ENCODE data around the gene DERL2.

The DERL2 gene

GRCh38 chr17:5530265-5531084, 44.5 kb upstream of the DERL2 start:
- H3K4me3 ChIP-seq (ENCODE audit: low read length), result no peak overlapping the region
- H2BK15ac ChIP-seq (replicated peaks; ENCODE audit: low read depth), result no peak overlapping the region
- WGBS (ENCODE audit: extremely low coverage, insufficient coverage, low lambda C conversion rate), result no CpG with 5 or more reads among the region's 12 CpGs
- no peak overlapping the region for H3K4me2 ChIP-seq (ENCODE audit: low read length)
- no peak overlapping the region for H4K8ac ChIP-seq (ENCODE audit: low read depth, low read length)
- no peak overlapping the region for H3K18ac ChIP-seq (ENCODE audit: low read length)
- H3K4ac ChIP-seq (ENCODE audit: low read depth, low read length), result no peak overlapping the region
- no peaks in the 10 kb centered on the region for H3K79me1 ChIP-seq (ENCODE audit: low read length)
- H3K23ac ChIP-seq (ENCODE audit: low read length), result no peak overlapping the region
- no peak overlapping the region for H2BK120ac ChIP-seq (ENCODE audit: low read depth, low read length)
- H3K56ac ChIP-seq (ENCODE audit: low read length), result no peak overlapping the region
- no peaks in the 10 kb centered on the region for H3K79me2 ChIP-seq (ENCODE audit: control insufficient read depth, insufficient read depth, low read length)
- no peak overlapping the region for H3K27ac ChIP-seq (ENCODE audit: low read depth, low read length)
- no peak for DNase-seq
- H3K36me3 ChIP-seq (ENCODE audit: control insufficient read depth, insufficient read depth, low read length), result no peaks in the 10 kb centered on the region
- no peak overlapping the region for H3K9ac ChIP-seq (ENCODE audit: low read length)
- no peaks in the 10 kb centered on the region for H3K27me3 ChIP-seq (ENCODE audit: insufficient read depth, low read length, poor library complexity)
- no peak overlapping the region for H4K5ac ChIP-seq (ENCODE audit: low read length)
- H3K4me1 ChIP-seq (ENCODE audit: control insufficient read depth, low read depth, low read length), result no peaks in the 10 kb centered on the region
- no peak overlapping the region for H2BK5ac ChIP-seq (ENCODE audit: low read length)
- no peak overlapping the region for H2AK5ac ChIP-seq (ENCODE audit: low read length)

GRCh38 chr17:5527601-5528250, 41.7 kb upstream of the DERL2 start:
- no peak overlapping the region for H2BK15ac ChIP-seq (replicated peaks; ENCODE audit: low read depth)
- H3K36me3 ChIP-seq (ENCODE audit: control insufficient read depth, insufficient read depth, low read length), result no peaks in the 10 kb centered on the region
- H3K4me3 ChIP-seq (ENCODE audit: low read length), result no peak overlapping the region
- no peaks in the 10 kb centered on the region for H3K4me1 ChIP-seq (ENCODE audit: control insufficient read depth, low read depth, low read length)
- H4K8ac ChIP-seq (ENCODE audit: low read depth, low read length), result no peak overlapping the region
- H2AK5ac ChIP-seq (ENCODE audit: low read length), result no peak overlapping the region
- no peak overlapping the region for H3K56ac ChIP-seq (ENCODE audit: low read length)
- H2BK5ac ChIP-seq (ENCODE audit: low read length), result no peak overlapping the region
- H3K4me2 ChIP-seq (ENCODE audit: low read length), result no peak overlapping the region
- H4K5ac ChIP-seq (ENCODE audit: low read length), result no peak overlapping the region
- H3K4ac ChIP-seq (ENCODE audit: low read depth, low read length), result no peak overlapping the region
- no peak overlapping the region for H3K18ac ChIP-seq (ENCODE audit: low read length)
- H3K27me3 ChIP-seq (ENCODE audit: insufficient read depth, low read length, poor library complexity), result no peaks in the 10 kb centered on the region
- no peak overlapping the region for H3K23ac ChIP-seq (ENCODE audit: low read length)
- no peaks in the 10 kb centered on the region for H3K79me1 ChIP-seq (ENCODE audit: low read length)
- H3K9ac ChIP-seq (ENCODE audit: low read length), result no peak overlapping the region
- no CpG with 5 or more reads among the region's 9 CpGs for WGBS (ENCODE audit: extremely low coverage, insufficient coverage, low lambda C conversion rate)
- H3K27ac ChIP-seq (ENCODE audit: low read depth, low read length), result no peak overlapping the region
- no peak overlapping the region for H2BK120ac ChIP-seq (ENCODE audit: low read depth, low read length)
- no peak for DNase-seq
- H3K79me2 ChIP-seq (ENCODE audit: control insufficient read depth, insufficient read depth, low read length), result no peaks in the 10 kb centered on the region

- WGBS (ENCODE audit: extremely low coverage, insufficient coverage, low lambda C conversion rate), result no CpG with 5 or more reads among the region's 14 CpGs
- no peaks in the 10 kb centered on the region for H3K36me3 ChIP-seq (ENCODE audit: control insufficient read depth, insufficient read depth, low read length)
- no peaks in the 10 kb centered on the region for H3K79me1 ChIP-seq (ENCODE audit: low read length)
Observed at GRCh38 chr17:5526821-5527598, 41.0 kb upstream of the DERL2 start.

GRCh38 chr17:5523249-5523648, 37.3 kb upstream of the DERL2 start:
- no peak overlapping the region for H3K56ac ChIP-seq (ENCODE audit: low read length)
- WGBS (ENCODE audit: extremely low coverage, insufficient coverage, low lambda C conversion rate), result no CpG with 5 or more reads among the region's 5 CpGs
- no peaks in the 10 kb centered on the region for H3K4me1 ChIP-seq (ENCODE audit: control insufficient read depth, low read depth, low read length)
- DNase-seq, result no peak
- H4K5ac ChIP-seq (ENCODE audit: low read length), result no peak overlapping the region
- no peaks in the 10 kb centered on the region for H3K36me3 ChIP-seq (ENCODE audit: control insufficient read depth, insufficient read depth, low read length)
- no peaks in the 10 kb centered on the region for H3K79me2 ChIP-seq (ENCODE audit: control insufficient read depth, insufficient read depth, low read length)
- no peak overlapping the region for H3K27ac ChIP-seq (ENCODE audit: low read depth, low read length)
- H3K27me3 ChIP-seq (ENCODE audit: insufficient read depth, low read length, poor library complexity), result no peaks in the 10 kb centered on the region
- H3K4me2 ChIP-seq (ENCODE audit: low read length), result no peak overlapping the region
- no peak overlapping the region for H2AK5ac ChIP-seq (ENCODE audit: low read length)
- no peak overlapping the region for H3K4me3 ChIP-seq (ENCODE audit: low read length)
- no peak overlapping the region for H4K8ac ChIP-seq (ENCODE audit: low read depth, low read length)
- H2BK120ac ChIP-seq (ENCODE audit: low read depth, low read length), result no peak overlapping the region
- no peak overlapping the region for H3K23ac ChIP-seq (ENCODE audit: low read length)
- H3K4ac ChIP-seq (ENCODE audit: low read depth, low read length), result no peak overlapping the region
- H2BK5ac ChIP-seq (ENCODE audit: low read length), result no peak overlapping the region
- H3K18ac ChIP-seq (ENCODE audit: low read length), result no peak overlapping the region
- no peaks in the 10 kb centered on the region for H3K79me1 ChIP-seq (ENCODE audit: low read length)
- H2BK15ac ChIP-seq (replicated peaks; ENCODE audit: low read depth), result no peak overlapping the region
- H3K9ac ChIP-seq (ENCODE audit: low read length), result no peak overlapping the region

More at GRCh38 chr17:5526821-5527598, 41.0 kb upstream of the DERL2 start:
- Histone ChIP-seq H3K4me2 (ENCODE audit: low read length) (no peak overlapping the region), H3K18ac (ENCODE audit: low read length) (no peak overlapping the region), H3K23ac (ENCODE audit: low read length) (no peak overlapping the region), H4K8ac (ENCODE audit: low read depth, low read length) (no peak overlapping the region), H2BK15ac (replicated peaks; ENCODE audit: low read depth) (no peak overlapping the region), H2BK5ac (ENCODE audit: low read length) (no peak overlapping the region), H3K27ac (ENCODE audit: low read depth, low read length) (no peak overlapping the region), H2AK5ac (ENCODE audit: low read length) (no peak overlapping the region), H3K56ac (ENCODE audit: low read length) (no peak overlapping the region), H2BK120ac (ENCODE audit: low read depth, low read length) (no peak overlapping the region), H3K4me3 (ENCODE audit: low read length) (no peak overlapping the region), H3K9ac (ENCODE audit: low read length) (no peak overlapping the region), H3K27me3 (ENCODE audit: insufficient read depth, low read length, poor library complexity) (no peaks in the 10 kb centered on the region), H3K4me1 (ENCODE audit: control insufficient read depth, low read depth, low read length) (no peaks in the 10 kb centered on the region), H3K79me2 (ENCODE audit: control insufficient read depth, insufficient read depth, low read length) (no peaks in the 10 kb centered on the region), H4K5ac (ENCODE audit: low read length) (no peak overlapping the region), H3K4ac (ENCODE audit: low read depth, low read length) (no peak overlapping the region)
- DNase-seq, result peak; percentile 20

GRCh38 chr17:5522476-5522875, 36.5 kb upstream of the DERL2 start:
- WGBS (ENCODE audit: extremely low coverage, insufficient coverage, low lambda C conversion rate), result no CpG with 5 or more reads among the region's 1 CpG

More at GRCh38 chr17:5522476-5522875, 36.5 kb upstream of the DERL2 start:
- Histone ChIP-seq H2BK120ac (ENCODE audit: low read depth, low read length) (no peak overlapping the region), H3K79me2 (ENCODE audit: control insufficient read depth, insufficient read depth, low read length) (no peaks in the 10 kb centered on the region), H3K9ac (ENCODE audit: low read length) (no peak overlapping the region), H3K79me1 (ENCODE audit: low read length) (no peaks in the 10 kb centered on the region), H3K4me1 (ENCODE audit: control insufficient read depth, low read depth, low read length) (no peaks in the 10 kb centered on the region), H3K36me3 (ENCODE audit: control insufficient read depth, insufficient read depth, low read length) (no peaks in the 10 kb centered on the region), H2BK5ac (ENCODE audit: low read length) (no peak overlapping the region), H3K4me3 (ENCODE audit: low read length) (no peak overlapping the region), H3K27me3 (ENCODE audit: insufficient read depth, low read length, poor library complexity) (no peaks in the 10 kb centered on the region), H2BK15ac (replicated peaks; ENCODE audit: low read depth) (no peak overlapping the region), H4K8ac (ENCODE audit: low read depth, low read length) (no peak overlapping the region), H3K56ac (ENCODE audit: low read length) (no peak overlapping the region), H4K5ac (ENCODE audit: low read length) (no peak overlapping the region), H2AK5ac (ENCODE audit: low read length) (no peak overlapping the region), H3K18ac (ENCODE audit: low read length) (no peak overlapping the region), H3K4ac (ENCODE audit: low read depth, low read length) (no peak overlapping the region), H3K23ac (ENCODE audit: low read length) (no peak overlapping the region), H3K27ac (ENCODE audit: low read depth, low read length) (no peak overlapping the region), H3K4me2 (ENCODE audit: low read length) (no peak overlapping the region)
- DNase-seq, result peak; percentile 26

Data from mesendoderm (in vitro differentiated cells).